Neural progenitor cell (in vitro differentiated cells): ENCODE data around the gene ANO3.

ENCODE experiments used
- CTCF ChIP-seq: fragments of 200-600 bp; sonication (generic); IDR thresholded peaks from 2 replicates; pipeline ENCODE4 v1.5.1; 2017; ENCODE audit warnings: antibody characterized with exemption, mild to moderate bottlenecking
- EZH2 ChIP-seq: fragments of 200-600 bp; sonication (generic); IDR thresholded peaks from 2 replicates; pipeline ENCODE4 v1.6.1; 2017; ENCODE audit warnings: antibody characterized with exemption, mild to moderate bottlenecking, moderate library complexity
- EZH2phosphoT487 ChIP-seq: fragments of 200-600 bp; sonication (generic); IDR thresholded peaks from 2 replicates; pipeline ENCODE4 v1.6.1; 2017; ENCODE audit warnings: antibody characterized with exemption

GRCh38 chr11:26706181-26706580 lies 374.3 kb downstream of the ANO3 start:
- TF ChIP-seq CTCF (no peak), EZH2 (no peak), EZH2phosphoT487 (no peak)
